CD4-positive, alpha-beta T cell (primary cell): Measurements from ENCODE around the gene TNFRSF13B. TPM values are rescaled to one million over a fixed set of nuclear protein-coding genes. Genes with fewer than 3 reads are reported as not detected.
A peak's percentile ranks its signal among the peaks of the same experiment; 100 is the strongest.

Experiments
- ATAC-seq: fragments of 200-7000 bp; cut with Tn5 transposase; one replicate; pipeline ENCODE4 v1.10.0; 2022; ENCODE audit warnings: mild to moderate bottlenecking; ENCODE audit not compliant: poor library complexity
- CTCF ChIA-PET: fragments of 350-600 bp; sonication (Branson Sonifier 250); formaldehyde crosslinking; loops from one replicate; lab custom pipeline; 2021; ENCODE audit warnings: antibody characterized with exemption, inconsistent platforms; lab: Charles Lee
- POLR2A ChIA-PET: fragments of 350-600 bp; sonication (Branson Sonifier 250); formaldehyde crosslinking; loops from one replicate; lab custom pipeline; 2021; ENCODE audit warnings: antibody characterized with exemption, inconsistent platforms; lab: Charles Lee
- DNase-seq, 14 experiments: peaks; one replicate each; pipeline ENCODE4 v3.0.0-alpha.2; 2013 to 2020; ENCODE audit warnings: mixed read lengths in 2 of 14
- H3K27ac ChIP-seq, 2 donors: one replicate each; pipeline versions ENCODE4 v1.5.1 to v1.7.0; 2013; ENCODE audit warnings: low read length in 2 of 2, low read depth in 1 of 2, mild to moderate bottlenecking in 1 of 2
- H3K27me3 ChIP-seq, 2 experiments: 1 replicate in 1 of 2; 2 replicates in 1 of 2; pipeline versions ENCODE4 v1.6.1 to v1.7.0; 2013; ENCODE audit warnings: low read length in 2 of 2, control low read depth in 1 of 2, mild to moderate bottlenecking in 1 of 2, moderate library complexity in 1 of 2; ENCODE audit not compliant: insufficient read depth in 2 of 2, control insufficient read depth in 1 of 2
- H3K36me3 ChIP-seq: one replicate; pipeline ENCODE4 v1.6.1; 2013; ENCODE audit warnings: low read length, control low read depth; ENCODE audit not compliant: insufficient read depth
- H3K4me1 ChIP-seq: one replicate; pipeline ENCODE4 v1.6.1; 2013; ENCODE audit warnings: low read length, control low read depth; ENCODE audit not compliant: insufficient read depth
- H3K4me3 ChIP-seq: one replicate; pipeline ENCODE4 v1.5.1; 2013; ENCODE audit warnings: mild to moderate bottlenecking, low read length, moderate library complexity
- H3K9me3 ChIP-seq, 2 experiments: 1 replicate in 1 of 2; 2 replicates in 1 of 2; pipeline versions ENCODE4 v1.6.1 to v1.7.0; 2013; ENCODE audit warnings: low read length in 2 of 2, mild to moderate bottlenecking in 2 of 2, control low read depth in 1 of 2, moderate library complexity in 1 of 2; ENCODE audit not compliant: control insufficient read depth in 1 of 2, insufficient read depth in 1 of 2
- H3K27ac Mint-ChIP-seq: one replicate; pipeline ENCODE4 v1.8.0; 2020; ENCODE audit warnings: mixed read lengths
- H3K27me3 Mint-ChIP-seq: one replicate; pipeline ENCODE4 v1.8.0; 2021; ENCODE audit warnings: mixed read lengths
- H3K36me3 Mint-ChIP-seq: one replicate; pipeline ENCODE4 v1.8.0; 2021; ENCODE audit warnings: low read depth, mixed read lengths
- H3K4me1 Mint-ChIP-seq: one replicate; pipeline ENCODE4 v1.8.0; 2021; ENCODE audit warnings: low read depth, mixed read lengths
- H3K4me3 Mint-ChIP-seq: one replicate; pipeline ENCODE4 v1.8.0; 2020; ENCODE audit warnings: mild to moderate bottlenecking, mixed read lengths
- H3K9me3 Mint-ChIP-seq: one replicate; pipeline ENCODE4 v1.8.0; 2020; ENCODE audit warnings: mixed read lengths
- CTCF ChIP-seq: fragments of 200-600 bp; IDR thresholded peaks from one replicate; pipeline ENCODE4 v1.8.0; 2022; ENCODE audit warnings: antibody characterized with exemption, mild to moderate bottlenecking
- intact Hi-C, 2 experiments: fragments of 100-400 bp; cut with DNase I in 1 of 2; cut with micrococcal nuclease in 1 of 2; formaldehyde crosslinking; loops; one replicate each; pipeline versions ENCODE4 v1.15.1 to v1.9.0; 2023 to 2025; cut with DNase I, micrococcal nuclease
- total RNA-seq, 174 experiments: library from RNA in 2 of 174; stranded (reverse) in 2 of 174; gene quantifications; one replicate each; pipeline ENCODE4 v1.2.3 and lab custom pipeline; 2021 to 2026

TNFRSF13B gene
- total RNA-seq, 2 experiments from 2014 or later = not detected

- Histone ChIP-seq H3K4me1 (peaks cover 9% of the 10 kb centered on the region), H3K36me3 (no peaks in the 10 kb centered on the region), H3K9me3 (no peaks in the 10 kb centered on the region), H3K4me3 (no peak overlapping the region), H3K27me3 (no peaks in the 10 kb centered on the region), H3K27ac (no peak overlapping the region)
- TF ChIP-seq CTCF = no peak
- ATAC-seq (no peak), DNase-seq (no peak)
- Mint-ChIP-seq H3K36me3 (no peaks in the 10 kb centered on the region), H3K27ac (peak overlapping the region; percentile 77), H3K4me3 (no peak overlapping the region), H3K9me3 (no peaks in the 10 kb centered on the region), H3K27me3 (no peaks in the 10 kb centered on the region), H3K4me1 (peaks cover 12% of the 10 kb centered on the region)
- ChIA-PET CTCF (no interaction called here), POLR2A (no interaction called here)
- intact Hi-C loops = no loop called here
Measured at GRCh38 chr17:16929757-16930520, 42.0 kb downstream of the TNFRSF13B start.

GRCh38 chr17:16929035-16929680 lies 42.8 kb downstream of the TNFRSF13B start:
- H3K4me3 Mint-ChIP-seq = no peak overlapping the region
- no peak for TF ChIP-seq CTCF
- H3K36me3 Mint-ChIP-seq = no peaks in the 10 kb centered on the region
- Histone ChIP-seq H3K27me3 (no peaks in the 10 kb centered on the region), H3K4me1 (peaks cover 9% of the 10 kb centered on the region), H3K4me3 (no peak overlapping the region), H3K27ac (no peak overlapping the region), H3K9me3 (no peaks in the 10 kb centered on the region), H3K36me3 (no peaks in the 10 kb centered on the region)
- peak in 6 of 14 experiments; percentile 23 to 46 (median 34) for DNase-seq
- intact Hi-C loops = no loop called here
- H3K27ac Mint-ChIP-seq = peak overlapping the region; percentile 77
- no peaks in the 10 kb centered on the region for H3K9me3 Mint-ChIP-seq
- peaks cover 12% of the 10 kb centered on the region for H3K4me1 Mint-ChIP-seq
- ATAC-seq = peak; percentile 91
- ChIA-PET POLR2A (no interaction called here), CTCF (no interaction called here)
- no peaks in the 10 kb centered on the region for H3K27me3 Mint-ChIP-seq

- H3K36me3 ChIP-seq = no peaks in the 10 kb centered on the region
- POLR2A ChIA-PET = no interaction called here
Measured at GRCh38 chr17:16928406-16929034, 43.4 kb downstream of the TNFRSF13B start.

More at GRCh38 chr17:16928406-16929034, 43.4 kb downstream of the TNFRSF13B start:
- Histone ChIP-seq H3K9me3 (no peaks in the 10 kb centered on the region), H3K27me3 (no peaks in the 10 kb centered on the region), H3K4me3 (no peak overlapping the region), H3K4me1 (peaks cover 9% of the 10 kb centered on the region), H3K27ac (no peak overlapping the region)
- no peaks in the 10 kb centered on the region for H3K36me3 Mint-ChIP-seq
- ATAC-seq (no peak), DNase-seq (no peak)
- H3K27ac Mint-ChIP-seq = peak overlapping the region; percentile 77
- intact Hi-C loops = no loop called here
- H3K27me3 Mint-ChIP-seq = no peaks in the 10 kb centered on the region
- peaks cover 12% of the 10 kb centered on the region for H3K4me1 Mint-ChIP-seq
- H3K9me3 Mint-ChIP-seq = no peaks in the 10 kb centered on the region
- H3K4me3 Mint-ChIP-seq = no peak overlapping the region
- TF ChIP-seq CTCF = no peak
- CTCF ChIA-PET = no interaction called here
